Endodermal cell (in vitro differentiated cells): ENCODE data around the gene CDH15. TPM values are rescaled to one million over a fixed set of nuclear protein-coding genes. Genes with fewer than 3 reads are reported as not detected.

Experiments used
- DNase-seq: peaks from one replicate; pipeline ENCODE4 v3.0.0-alpha.2; 2017
- H3K27ac ChIP-seq: 2 replicates; pipeline ENCODE4 v1.5.1; 2013; ENCODE audit warnings: mild to moderate bottlenecking, low read depth, low read length, moderate library complexity
- H3K27me3 ChIP-seq: 2 replicates; pipeline ENCODE4 v1.6.1; 2013; ENCODE audit warnings: mild to moderate bottlenecking, low read length, moderate library complexity; ENCODE audit not compliant: insufficient read depth, control insufficient read depth, poor library complexity, severe bottlenecking
- H3K36me3 ChIP-seq: 2 replicates; pipeline ENCODE4 v1.7.0; 2013; ENCODE audit warnings: mild to moderate bottlenecking, low read length, moderate library complexity; ENCODE audit not compliant: control insufficient read depth, insufficient read depth
- H3K4me1 ChIP-seq: one replicate; pipeline ENCODE4 v1.7.0; 2013; ENCODE audit warnings: low read length; ENCODE audit not compliant: control insufficient read depth, insufficient read depth
- H3K4me3 ChIP-seq: 2 replicates; pipeline ENCODE4 v1.5.1; 2013; ENCODE audit warnings: mild to moderate bottlenecking, low read length, moderate library complexity
- H3K9ac ChIP-seq: 2 replicates; pipeline ENCODE4 v1.6.1; 2013; ENCODE audit warnings: mild to moderate bottlenecking, low read length, moderate library complexity; ENCODE audit not compliant: poor library complexity, severe bottlenecking; ENCODE audit errors: extremely low read depth
- H3K9me3 ChIP-seq: 2 replicates; pipeline ENCODE4 v1.6.1; 2013; ENCODE audit warnings: mild to moderate bottlenecking, low read length, moderate library complexity; ENCODE audit not compliant: control insufficient read depth
- H3K27ac Mint-ChIP-seq: 2 replicates; pipeline ENCODE4 v1.8.0; 2020; ENCODE audit warnings: mixed read lengths
- H3K27me3 Mint-ChIP-seq: 2 replicates; pipeline ENCODE4 v1.8.0; 2021; ENCODE audit warnings: mild to moderate bottlenecking, mixed read lengths; ENCODE audit not compliant: insufficient read depth
- H3K36me3 Mint-ChIP-seq: 2 replicates; pipeline ENCODE4 v1.8.0; 2020; ENCODE audit warnings: low read depth, mixed read lengths
- H3K4me1 Mint-ChIP-seq: 2 replicates; pipeline ENCODE4 v1.8.0; 2020; ENCODE audit warnings: mixed read lengths
- H3K4me3 Mint-ChIP-seq: 2 replicates; pipeline ENCODE4 v1.8.0; 2020; ENCODE audit warnings: mild to moderate bottlenecking, moderate library complexity, mixed read lengths
- H3K9me3 Mint-ChIP-seq: 2 replicates; pipeline ENCODE4 v1.8.0; 2020; ENCODE audit warnings: mild to moderate bottlenecking, mixed read lengths
- WGBS, 2 experiments: methylation state at CpG; one replicate each; pipeline versions ENCODE4 v1.1.5 to v1.1.7; 2013; ENCODE audit warnings: missing lambda C conversion rate in 2 of 2, mixed read lengths in 1 of 2; ENCODE audit not compliant: insufficient coverage in 1 of 2, insufficient read length in 1 of 2; 5-methylcytosine and 5-hydroxymethylcytosine counted together
- total RNA-seq, 2 donors: library from RNA; stranded (reverse); fragmentation: NEBNext Ultra II Directional in 1 of 2; extraction: Animal tissue kit (Norgen Biotek cat#: 25700) in 1 of 2; gene quantifications; 2 replicates in 1 of 2; 3 replicates in 1 of 2; pipeline ENCODE4 v1.2.1, GENCODE V29; 2021
- TF ChIP-seq, protein P1 (sequence below): fragments of 200-600 bp; sonication (generic); conservative IDR thresholded peaks from 2 replicates; pipeline ENCODE4 v1.5.0; 2021; ENCODE audit warnings: antibody characterized with exemption, mild to moderate bottlenecking

The CDH15 gene
- total RNA-seq, 2 donors from 2014 or later: 0.11 to 0.15 TPM

DNA sequence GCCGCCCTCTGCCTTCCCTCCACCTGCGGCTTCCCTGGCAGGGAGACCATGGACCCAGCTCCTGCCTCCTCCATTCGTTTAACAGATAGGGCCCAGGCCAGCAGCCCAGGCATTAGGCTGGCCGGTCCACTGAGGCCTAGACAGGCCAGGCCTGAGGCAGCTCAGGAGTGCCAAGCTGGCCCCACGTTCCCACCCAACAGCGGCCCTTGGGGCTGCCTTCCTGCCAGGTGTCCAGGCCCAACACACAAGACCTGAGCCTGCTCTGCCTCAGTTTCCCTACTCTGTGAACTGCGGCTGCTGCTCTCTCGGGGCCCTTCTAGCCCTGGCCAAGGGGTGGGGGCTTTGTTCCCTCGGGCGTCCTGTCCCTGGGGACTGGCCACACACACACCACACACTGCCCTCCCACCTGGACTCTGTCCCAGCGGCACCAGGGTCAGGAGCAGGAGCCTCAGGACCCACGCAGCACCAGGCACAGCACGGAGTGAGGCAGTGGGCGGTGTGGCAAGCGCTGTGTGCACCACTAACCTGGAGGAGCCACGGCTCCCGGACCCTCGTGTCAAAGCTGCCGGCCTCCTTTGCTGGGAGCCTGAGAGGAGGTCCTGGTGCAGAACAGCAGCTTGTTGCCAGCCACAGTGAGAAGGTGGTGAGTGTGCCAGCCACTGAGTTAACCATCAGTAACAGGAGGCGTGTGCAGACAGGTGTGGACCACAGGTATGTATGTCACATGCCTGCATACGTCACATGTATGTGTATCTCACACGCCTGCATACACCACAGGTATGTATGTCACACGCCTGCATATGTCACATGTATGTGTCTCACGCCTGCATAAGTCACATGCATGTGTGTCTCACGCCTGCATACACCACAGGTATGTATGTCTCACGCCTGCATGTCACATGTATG is 14.6 kb upstream of the CDH15 start:
- no peak overlapping the region for H3K27ac Mint-ChIP-seq
- H3K36me3 Mint-ChIP-seq: peaks cover 1% of the 10 kb centered on the region
- Histone ChIP-seq H3K27ac (no peak overlapping the region), H3K4me3 (no peak overlapping the region), H3K9ac (no peak overlapping the region), H3K36me3 (no peaks in the 10 kb centered on the region), H3K27me3 (no peaks in the 10 kb centered on the region), H3K9me3 (no peaks in the 10 kb centered on the region), H3K4me1 (no peaks in the 10 kb centered on the region)
- no peak overlapping the region for H3K4me3 Mint-ChIP-seq
- TF ChIP-seq, protein P1, sequence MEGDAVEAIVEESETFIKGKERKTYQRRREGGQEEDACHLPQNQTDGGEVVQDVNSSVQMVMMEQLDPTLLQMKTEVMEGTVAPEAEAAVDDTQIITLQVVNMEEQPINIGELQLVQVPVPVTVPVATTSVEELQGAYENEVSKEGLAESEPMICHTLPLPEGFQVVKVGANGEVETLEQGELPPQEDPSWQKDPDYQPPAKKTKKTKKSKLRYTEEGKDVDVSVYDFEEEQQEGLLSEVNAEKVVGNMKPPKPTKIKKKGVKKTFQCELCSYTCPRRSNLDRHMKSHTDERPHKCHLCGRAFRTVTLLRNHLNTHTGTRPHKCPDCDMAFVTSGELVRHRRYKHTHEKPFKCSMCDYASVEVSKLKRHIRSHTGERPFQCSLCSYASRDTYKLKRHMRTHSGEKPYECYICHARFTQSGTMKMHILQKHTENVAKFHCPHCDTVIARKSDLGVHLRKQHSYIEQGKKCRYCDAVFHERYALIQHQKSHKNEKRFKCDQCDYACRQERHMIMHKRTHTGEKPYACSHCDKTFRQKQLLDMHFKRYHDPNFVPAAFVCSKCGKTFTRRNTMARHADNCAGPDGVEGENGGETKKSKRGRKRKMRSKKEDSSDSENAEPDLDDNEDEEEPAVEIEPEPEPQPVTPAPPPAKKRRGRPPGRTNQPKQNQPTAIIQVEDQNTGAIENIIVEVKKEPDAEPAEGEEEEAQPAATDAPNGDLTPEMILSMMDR: no peak
- 86 to 89% methylated on average over 19 to 26 of the region's 26 CpGs for WGBS, 2 experiments
- H3K27me3 Mint-ChIP-seq: peaks cover 5% of the 10 kb centered on the region
- no peak for DNase-seq
- H3K4me1 Mint-ChIP-seq: no peaks in the 10 kb centered on the region
- H3K9me3 Mint-ChIP-seq: no peaks in the 10 kb centered on the region

DNA sequence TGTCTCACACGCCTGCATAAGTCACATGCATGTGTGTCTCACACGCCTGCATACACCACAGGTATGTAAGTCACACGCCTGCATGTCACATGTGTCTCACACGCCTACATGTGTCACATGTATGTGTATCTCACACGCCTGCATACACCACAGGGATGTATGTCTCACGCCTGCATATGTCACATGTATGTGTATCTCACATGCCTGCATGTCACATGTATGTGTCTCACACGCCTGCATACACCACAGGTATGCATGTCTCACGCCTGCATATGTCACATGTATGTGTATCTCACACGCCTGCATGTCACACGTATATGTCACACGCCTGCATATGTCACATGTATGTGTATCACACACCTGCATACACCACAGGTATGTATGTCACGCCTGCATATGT is 13.8 kb upstream of the CDH15 start:
- Histone ChIP-seq H3K9me3 (no peaks in the 10 kb centered on the region), H3K9ac (no peak overlapping the region), H3K27ac (no peak overlapping the region), H3K4me1 (no peaks in the 10 kb centered on the region), H3K36me3 (no peaks in the 10 kb centered on the region), H3K27me3 (no peaks in the 10 kb centered on the region), H3K4me3 (no peak overlapping the region)
- Mint-ChIP-seq H3K27me3 (peaks cover 5% of the 10 kb centered on the region), H3K27ac (no peak overlapping the region), H3K9me3 (no peaks in the 10 kb centered on the region), H3K36me3 (no peaks in the 10 kb centered on the region), H3K4me3 (no peak overlapping the region), H3K4me1 (no peaks in the 10 kb centered on the region)
- TF ChIP-seq, protein P1: no peak
- 90 to 92% methylated on average over 12 of the region's 12 CpGs for WGBS, 2 experiments
- no peak for DNase-seq

DNA sequence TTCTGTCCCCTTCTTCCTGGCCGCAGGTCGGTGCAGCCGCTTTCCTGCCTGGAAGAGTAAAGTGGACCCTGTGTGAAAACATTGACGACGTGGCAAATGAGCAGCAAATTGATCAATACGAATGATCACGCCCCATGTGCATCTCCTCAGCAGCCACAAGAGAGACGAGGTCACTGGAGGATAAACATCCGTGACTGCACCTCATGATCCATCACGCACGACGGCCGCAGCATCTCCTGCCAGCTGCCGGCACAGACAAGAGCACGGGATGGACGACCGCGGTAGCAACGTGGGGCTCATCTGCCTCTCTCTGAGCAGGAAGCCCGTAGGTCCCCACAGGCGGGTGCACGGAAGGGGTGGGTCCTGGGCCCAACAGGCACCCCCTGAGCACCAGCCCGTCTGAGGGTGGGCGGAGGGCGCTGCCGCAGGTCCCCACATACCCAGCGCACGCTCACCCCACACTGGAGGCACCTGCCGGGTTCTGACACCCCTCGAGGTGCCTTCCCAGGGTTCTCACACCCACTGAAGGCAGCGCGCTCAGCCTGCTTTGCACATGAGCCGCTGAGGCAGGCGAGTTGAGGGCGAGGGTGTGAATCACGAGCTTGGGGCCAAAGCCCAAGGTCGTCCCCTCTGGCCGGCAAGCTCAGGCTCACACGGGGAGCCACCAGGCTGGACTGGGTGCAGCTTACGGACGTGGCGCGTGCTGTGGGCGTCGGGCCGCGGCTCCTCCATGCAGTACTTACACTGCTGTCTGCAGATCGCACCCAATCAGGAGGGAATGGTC is 12.3 kb upstream of the CDH15 start:
- Histone ChIP-seq H3K9me3 (no peaks in the 10 kb centered on the region), H3K9ac (no peak overlapping the region), H3K36me3 (no peaks in the 10 kb centered on the region), H3K27ac (no peak overlapping the region), H3K4me3 (no peak overlapping the region), H3K27me3 (no peaks in the 10 kb centered on the region), H3K4me1 (no peaks in the 10 kb centered on the region)
- TF ChIP-seq, protein P1: no peak
- H3K27ac Mint-ChIP-seq: no peak overlapping the region
- H3K9me3 Mint-ChIP-seq: no peaks in the 10 kb centered on the region
- 89 to 93% methylated on average over 28 to 48 of the region's 48 CpGs for WGBS, 2 experiments
- H3K4me3 Mint-ChIP-seq: no peak overlapping the region
- H3K27me3 Mint-ChIP-seq: peaks cover 5% of the 10 kb centered on the region
- no peak for DNase-seq
- no peaks in the 10 kb centered on the region for H3K36me3 Mint-ChIP-seq
- no peaks in the 10 kb centered on the region for H3K4me1 Mint-ChIP-seq
